GM06990 (cell line): Measurements from ENCODE around the gene ALK.

Experiments used
- DNase-seq: peaks from one replicate; pipeline ENCODE4 v3.0.0-alpha.2; 2011; ENCODE audit not compliant: insufficient read length; ENCODE audit errors: extremely low read depth
- H3K27me3 ChIP-seq: replicated peaks from 2 replicates; pipeline ENCODE4 v1.6.0; 2011; ENCODE audit warnings: low read length; ENCODE audit not compliant: control insufficient read depth, insufficient read depth
- H3K36me3 ChIP-seq: 2 replicates; pipeline ENCODE4 v1.5.1; 2011; ENCODE audit warnings: low read length; ENCODE audit not compliant: control insufficient read depth, insufficient read depth
- H3K4me3 ChIP-seq: replicated peaks from 2 replicates; pipeline ENCODE4 v1.5.1; 2011; ENCODE audit warnings: low read depth, mild to moderate bottlenecking, control low read depth, low read length
- TF ChIP-seq, protein P1 (sequence below): IDR thresholded peaks from 2 replicates; pipeline ENCODE4 v1.5.1; 2011; ENCODE audit warnings: low read length, control low read depth, mild to moderate bottlenecking, inconsistent platforms; ENCODE audit not compliant: insufficient read depth, poor library complexity, severe bottlenecking

ALK gene

DNA sequence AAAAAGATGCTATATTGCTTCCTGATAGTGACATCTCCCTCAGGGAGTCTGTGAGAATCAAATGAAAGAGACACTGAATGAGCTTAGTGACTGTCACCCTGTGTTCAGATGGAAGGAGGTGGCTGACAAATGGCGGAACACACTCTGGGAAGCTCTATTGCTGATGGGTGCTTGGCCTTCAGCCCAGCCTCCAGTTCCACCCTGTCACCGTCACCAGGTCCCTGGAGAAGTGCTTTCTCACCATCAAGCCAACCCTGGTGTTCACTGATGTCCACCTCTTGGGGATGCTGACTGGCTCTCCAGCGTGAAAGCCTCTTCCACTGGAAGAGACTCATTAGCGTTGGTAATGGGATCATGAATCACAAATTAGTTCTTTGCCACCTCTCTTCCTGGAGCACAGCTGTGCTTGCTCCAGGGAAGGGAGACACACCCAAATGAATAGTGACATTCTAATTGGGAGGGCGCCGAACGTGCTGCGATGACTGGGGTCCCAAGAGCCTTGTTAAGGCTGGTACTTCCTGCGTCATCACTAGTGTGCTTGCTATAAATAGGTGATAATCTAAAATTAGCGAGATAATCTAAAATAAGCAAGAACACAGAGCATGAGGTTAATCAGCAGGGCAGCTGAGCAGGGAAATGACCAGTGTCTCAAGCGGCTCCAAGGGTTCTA, 652.2 kb downstream of the ALK start:
- no peaks in the 10 kb centered on the region for H3K36me3 ChIP-seq
- H3K4me3 ChIP-seq, result no peak overlapping the region
- DNase-seq, result no peak
- TF ChIP-seq, protein P1, sequence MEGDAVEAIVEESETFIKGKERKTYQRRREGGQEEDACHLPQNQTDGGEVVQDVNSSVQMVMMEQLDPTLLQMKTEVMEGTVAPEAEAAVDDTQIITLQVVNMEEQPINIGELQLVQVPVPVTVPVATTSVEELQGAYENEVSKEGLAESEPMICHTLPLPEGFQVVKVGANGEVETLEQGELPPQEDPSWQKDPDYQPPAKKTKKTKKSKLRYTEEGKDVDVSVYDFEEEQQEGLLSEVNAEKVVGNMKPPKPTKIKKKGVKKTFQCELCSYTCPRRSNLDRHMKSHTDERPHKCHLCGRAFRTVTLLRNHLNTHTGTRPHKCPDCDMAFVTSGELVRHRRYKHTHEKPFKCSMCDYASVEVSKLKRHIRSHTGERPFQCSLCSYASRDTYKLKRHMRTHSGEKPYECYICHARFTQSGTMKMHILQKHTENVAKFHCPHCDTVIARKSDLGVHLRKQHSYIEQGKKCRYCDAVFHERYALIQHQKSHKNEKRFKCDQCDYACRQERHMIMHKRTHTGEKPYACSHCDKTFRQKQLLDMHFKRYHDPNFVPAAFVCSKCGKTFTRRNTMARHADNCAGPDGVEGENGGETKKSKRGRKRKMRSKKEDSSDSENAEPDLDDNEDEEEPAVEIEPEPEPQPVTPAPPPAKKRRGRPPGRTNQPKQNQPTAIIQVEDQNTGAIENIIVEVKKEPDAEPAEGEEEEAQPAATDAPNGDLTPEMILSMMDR, result no peak
- H3K27me3 ChIP-seq, result no peaks in the 10 kb centered on the region

DNA sequence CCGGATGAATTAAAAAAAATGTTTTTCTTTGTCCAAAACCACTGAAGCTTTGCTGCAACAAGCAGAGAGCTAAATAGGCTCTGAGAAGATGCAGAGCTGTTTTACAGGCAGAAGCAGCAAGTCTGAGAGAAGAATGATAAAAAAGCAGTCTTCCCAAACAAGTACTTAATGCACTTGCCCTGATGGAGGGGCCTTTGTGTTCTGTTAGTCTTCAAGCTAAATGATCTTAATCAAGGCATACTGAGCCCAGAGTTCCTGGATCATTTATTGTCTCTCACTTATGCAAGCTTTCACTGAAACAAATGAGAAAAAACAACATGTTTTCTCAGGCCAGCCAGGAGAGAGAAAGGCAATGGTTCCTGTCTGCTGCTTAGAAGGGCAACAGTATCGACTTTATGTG, 653.7 kb downstream of the ALK start:
- no peaks in the 10 kb centered on the region for H3K36me3 ChIP-seq
- H3K27me3 ChIP-seq, result no peaks in the 10 kb centered on the region
- no peak overlapping the region for H3K4me3 ChIP-seq
- TF ChIP-seq, protein P1, result no peak
- DNase-seq, result no peak

DNA sequence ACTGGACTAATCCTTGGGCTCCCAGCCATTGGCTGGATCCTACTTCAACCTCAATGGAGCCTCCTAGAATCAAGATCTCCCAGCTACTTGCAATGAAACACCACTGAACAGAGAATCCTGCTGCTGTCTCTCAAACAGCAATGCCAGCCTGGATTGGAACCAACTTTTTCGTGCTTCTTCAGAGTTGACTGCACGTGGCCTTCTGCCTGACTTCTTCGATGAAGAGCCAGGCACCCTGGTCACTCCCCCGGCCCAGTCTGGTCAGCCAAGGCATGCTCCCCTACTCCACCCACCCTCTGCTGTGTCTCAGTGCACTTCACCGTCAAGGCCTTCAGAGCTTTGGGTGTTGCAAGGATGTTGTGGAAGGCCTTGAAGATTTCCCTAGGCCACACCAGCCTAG, 657.5 kb downstream of the ALK start:
- TF ChIP-seq, protein P1, result no peak
- Histone ChIP-seq H3K27me3 (no peaks in the 10 kb centered on the region), H3K4me3 (no peak overlapping the region), H3K36me3 (no peaks in the 10 kb centered on the region)
- no peak for DNase-seq

DNA sequence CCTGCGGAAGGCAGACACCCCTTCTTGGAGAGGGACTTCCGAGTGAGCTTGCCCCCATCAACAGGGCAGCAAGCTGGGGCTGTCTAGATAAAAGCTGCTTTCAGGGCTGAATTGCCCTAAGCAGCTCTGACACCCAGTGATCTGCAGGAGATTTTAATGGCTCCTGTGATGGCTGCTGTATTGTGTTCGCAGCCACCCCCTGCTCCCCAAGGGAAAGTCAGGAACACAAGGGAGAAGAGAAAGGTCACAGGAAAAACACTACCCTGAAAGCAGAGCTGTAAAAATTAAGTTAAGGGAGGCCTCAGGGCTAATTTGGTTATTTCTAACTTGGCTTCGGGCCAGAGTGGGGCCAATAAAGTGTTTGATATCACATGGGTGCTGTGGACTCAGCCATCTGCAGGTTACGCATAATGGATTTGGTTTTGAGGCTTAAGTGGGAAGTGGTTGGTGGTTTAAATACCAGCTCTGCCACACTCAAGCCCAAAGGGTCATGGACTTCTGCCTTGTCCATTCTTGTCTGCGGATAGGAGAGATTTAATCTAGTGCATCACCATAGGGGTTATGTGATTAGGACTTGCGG, 658.6 kb downstream of the ALK start:
- TF ChIP-seq, protein P1, result no peak
- Histone ChIP-seq H3K4me3 (no peak overlapping the region), H3K36me3 (no peaks in the 10 kb centered on the region), H3K27me3 (no peaks in the 10 kb centered on the region)
- no peak for DNase-seq

DNA sequence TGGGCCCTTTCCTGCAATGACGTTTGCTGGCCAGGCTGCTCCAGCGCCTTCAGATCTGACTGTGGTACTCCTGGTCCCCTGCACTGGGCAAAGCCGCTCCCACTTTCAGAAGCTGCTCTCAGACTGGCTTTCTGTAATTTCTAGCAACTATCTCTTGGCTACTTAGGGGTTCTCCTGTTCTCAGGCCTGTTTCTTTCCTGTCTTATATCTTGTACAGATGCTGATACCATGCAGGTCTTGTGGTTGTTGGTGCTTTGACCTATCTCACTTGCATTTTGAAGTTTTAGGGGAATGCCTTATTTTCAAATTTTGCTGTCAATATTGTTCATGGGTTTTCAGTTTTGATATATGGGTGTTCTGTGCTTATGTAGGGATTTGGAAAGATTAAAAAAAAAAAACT, 660.4 kb downstream of the ALK start:
- no peaks in the 10 kb centered on the region for H3K36me3 ChIP-seq
- H3K27me3 ChIP-seq, result no peaks in the 10 kb centered on the region
- no peak for DNase-seq
- no peak overlapping the region for H3K4me3 ChIP-seq
- TF ChIP-seq, protein P1, result no peak

DNA sequence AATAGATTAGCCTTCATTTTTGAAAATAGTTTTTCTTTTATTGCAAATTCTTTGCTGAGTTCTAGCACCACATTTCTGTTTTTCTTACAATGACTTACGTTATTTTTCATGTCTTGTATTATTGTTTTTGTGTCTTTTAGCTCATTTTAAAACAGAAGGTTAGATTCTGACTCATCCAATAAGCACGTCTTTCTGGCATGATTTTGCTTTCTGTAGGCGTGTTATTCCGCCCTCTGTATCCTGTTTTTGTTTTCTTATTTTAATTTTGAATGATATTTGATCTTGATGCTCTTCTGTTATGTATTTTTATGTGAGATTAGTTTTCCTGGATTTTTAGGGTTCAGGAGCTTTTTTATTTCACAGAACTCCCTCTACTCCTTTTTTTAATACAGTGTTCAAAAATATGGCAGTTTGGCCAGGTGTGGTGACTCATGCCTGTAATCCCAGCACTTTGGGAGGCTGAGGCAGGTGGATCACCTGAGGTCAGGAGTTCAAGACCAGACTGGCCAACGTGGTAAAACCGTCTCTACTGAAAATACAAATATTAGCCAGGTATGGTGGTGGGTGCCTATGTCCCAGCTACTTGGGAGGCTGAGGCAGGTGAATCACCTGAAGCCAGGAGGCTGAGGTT, 661.1 kb downstream of the ALK start:
- Histone ChIP-seq H3K36me3 (no peaks in the 10 kb centered on the region), H3K4me3 (no peak overlapping the region), H3K27me3 (no peaks in the 10 kb centered on the region)
- TF ChIP-seq, protein P1, result no peak
- DNase-seq, result no peak
